Sigmoid colon (tissue), 3 donors: Measurements from ENCODE around the gene ARL16.

Experiments used
- POLR2A ChIP-seq, 2 donors: fragments of 450-650 bp; IDR thresholded peaks; one replicate each; pipeline ENCODE4 v1.6.1; 2016; ENCODE audit warnings: antibody characterized with exemption in 2 of 2, mild to moderate bottlenecking in 2 of 2, moderate library complexity in 2 of 2
- TF ChIP-seq, protein P1 (sequence below), 4 experiments: fragments of 450-650 bp in 3 of 4; fragments of 200-600 bp in 1 of 4; IDR thresholded peaks; one replicate each; pipeline ENCODE4 v1.5.1; 2016 to 2019; ENCODE audit warnings: antibody characterized with exemption in 4 of 4, mild to moderate bottlenecking in 3 of 4, moderate library complexity in 2 of 4

DNA sequence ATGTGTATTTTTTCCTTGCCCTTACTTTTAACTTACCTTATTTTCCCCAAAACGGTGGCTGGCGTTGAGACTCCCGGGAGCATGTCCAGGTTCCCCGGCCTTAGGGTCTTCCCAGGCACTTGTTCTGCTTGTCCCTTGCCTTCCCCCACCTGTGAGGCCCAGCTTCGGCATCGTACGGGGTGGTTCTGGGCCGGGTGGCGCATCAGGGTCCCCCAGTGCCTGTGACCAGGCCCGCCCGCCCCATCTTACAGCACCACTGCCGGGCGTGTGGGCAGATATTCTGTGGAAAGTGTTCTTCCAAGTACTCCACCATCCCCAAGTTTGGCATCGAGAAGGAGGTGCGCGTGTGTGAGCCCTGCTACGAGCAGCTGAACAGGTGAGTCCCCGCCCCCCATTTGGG is 7.6 kb upstream of the ARL16 start:
- TF ChIP-seq, protein P1, sequence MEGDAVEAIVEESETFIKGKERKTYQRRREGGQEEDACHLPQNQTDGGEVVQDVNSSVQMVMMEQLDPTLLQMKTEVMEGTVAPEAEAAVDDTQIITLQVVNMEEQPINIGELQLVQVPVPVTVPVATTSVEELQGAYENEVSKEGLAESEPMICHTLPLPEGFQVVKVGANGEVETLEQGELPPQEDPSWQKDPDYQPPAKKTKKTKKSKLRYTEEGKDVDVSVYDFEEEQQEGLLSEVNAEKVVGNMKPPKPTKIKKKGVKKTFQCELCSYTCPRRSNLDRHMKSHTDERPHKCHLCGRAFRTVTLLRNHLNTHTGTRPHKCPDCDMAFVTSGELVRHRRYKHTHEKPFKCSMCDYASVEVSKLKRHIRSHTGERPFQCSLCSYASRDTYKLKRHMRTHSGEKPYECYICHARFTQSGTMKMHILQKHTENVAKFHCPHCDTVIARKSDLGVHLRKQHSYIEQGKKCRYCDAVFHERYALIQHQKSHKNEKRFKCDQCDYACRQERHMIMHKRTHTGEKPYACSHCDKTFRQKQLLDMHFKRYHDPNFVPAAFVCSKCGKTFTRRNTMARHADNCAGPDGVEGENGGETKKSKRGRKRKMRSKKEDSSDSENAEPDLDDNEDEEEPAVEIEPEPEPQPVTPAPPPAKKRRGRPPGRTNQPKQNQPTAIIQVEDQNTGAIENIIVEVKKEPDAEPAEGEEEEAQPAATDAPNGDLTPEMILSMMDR (IDR thresholded peaks at IDR 0.05), result no peak
- TF ChIP-seq POLR2A (IDR thresholded peaks at IDR 0.05), result no peak
